NCI-H2029 (cell line): ENCODE data around the gene COA7.
"Not testable (repeated sequence)": the region's sequence is repeated elsewhere in the genome, so short reads cannot be mapped to it uniquely, and the experiment has no call there.

Source experiments
- DNase-seq: peaks from one replicate; lab custom pipeline; 2025; lab: John Stamatoyannopoulos, UW

COA7 gene

GRCh38 chr1:52697795-52698674, at the start of gene COA7:
TSS of gene COA7 (minus strand) at chr1:52698347. CDS start at chr1:52698326, 21 bp downstream.
- peak; percentile 97 for DNase-seq

GRCh38 chr1:52747450-52747849, 49.3 kb upstream of the COA7 start:
- DNase-seq, result no peak

GRCh38 chr1:52746189-52746588, 48.0 kb upstream of the COA7 start:
- no peak for DNase-seq

GRCh38 chr1:52741259-52741658, 43.1 kb upstream of the COA7 start:
- no peak for DNase-seq

GRCh38 chr1:52739699-52740467, 41.7 kb upstream of the COA7 start:
- no peak for DNase-seq

- no peak for DNase-seq
Measured at GRCh38 chr1:52738893-52739292, 40.7 kb upstream of the COA7 start.

GRCh38 chr1:52738148-52738547, 40.0 kb upstream of the COA7 start:
- DNase-seq, result no peak

GRCh38 chr1:52735371-52735770, 37.2 kb upstream of the COA7 start:
- DNase-seq, result not testable (repeated sequence)

GRCh38 chr1:52733368-52733767, 35.2 kb upstream of the COA7 start:
- DNase-seq, result no peak

GRCh38 chr1:52727956-52728656, 30.0 kb upstream of the COA7 start:
- DNase-seq, result no peak

GRCh38 chr1:52727114-52727586, 29.0 kb upstream of the COA7 start:
- no peak for DNase-seq

- peak; percentile 86 for DNase-seq
Measured at GRCh38 chr1:52726265-52727113, 28.3 kb upstream of the COA7 start, which contains the start of gene ZYG11B. TSS of gene ZYG11B (plus strand) at chr1:52726453. CDS start at chr1:52726654, 201 bp downstream.

- DNase-seq, result no peak
Measured at GRCh38 chr1:52725903-52726264, 27.7 kb upstream of the COA7 start.

GRCh38 chr1:52723260-52723659, 25.1 kb upstream of the COA7 start:
- DNase-seq, result no peak

GRCh38 chr1:52715296-52715695, 17.1 kb upstream of the COA7 start:
- not testable (repeated sequence) for DNase-seq

GRCh38 chr1:52713590-52713989, 15.4 kb upstream of the COA7 start:
- DNase-seq, result no peak

- no peak for DNase-seq
Measured at GRCh38 chr1:52709016-52709415, 10.9 kb upstream of the COA7 start.

GRCh38 chr1:52707927-52708655, 9.9 kb upstream of the COA7 start:
- no peak for DNase-seq

GRCh38 chr1:52706941-52707926, 9.1 kb upstream of the COA7 start:
- no peak for DNase-seq
